HG03097 (cell line): ENCODE measurements around the gene RETREG2.

ENCODE experiments used
- ATAC-seq: cut with Tn5 transposase; IDR thresholded peaks from one replicate; pipeline ENCODE4 v1.9.1; 2021; ENCODE audit not compliant: unreplicated experiment, low FRiP score

Gene RETREG2

GRCh38 chr2:219177552-219178376 is at the start of gene RETREG2:
Gene RETREG2 (plus strand): TSS chr2:219178275. CDS start chr2:219178353, 78 bp downstream.
- peak; percentile 35 for ATAC-seq

- no peak for ATAC-seq
These were observed 49.7 kb upstream of the RETREG2 start for GRCh38 chr2:219128396-219128795.

GRCh38 chr2:219129589-219129988 is 48.5 kb upstream of the RETREG2 start:
- ATAC-seq, result no peak

- no peak for ATAC-seq
These were observed 46.7 kb upstream of the RETREG2 start for GRCh38 chr2:219131327-219131726.

- no peak for ATAC-seq
These were observed 46.3 kb upstream of the RETREG2 start for GRCh38 chr2:219131744-219132143.

- ATAC-seq, result no peak
These were observed 44.1 kb upstream of the RETREG2 start for GRCh38 chr2:219133976-219134375.

GRCh38 chr2:219140722-219141121 is 37.4 kb upstream of the RETREG2 start:
- no peak for ATAC-seq

- no peak for ATAC-seq
These were observed 35.7 kb upstream of the RETREG2 start for GRCh38 chr2:219142329-219142728.

GRCh38 chr2:219149667-219150066 is 28.4 kb upstream of the RETREG2 start:
- ATAC-seq, result no peak

- ATAC-seq, result no peak
These were observed 22.9 kb upstream of the RETREG2 start for GRCh38 chr2:219155054-219155644.

GRCh38 chr2:219157396-219157795 is 20.7 kb upstream of the RETREG2 start:
- no peak for ATAC-seq

GRCh38 chr2:219158025-219158424 is 20.1 kb upstream of the RETREG2 start:
- no peak for ATAC-seq

GRCh38 chr2:219158586-219158985 is 19.5 kb upstream of the RETREG2 start:
- ATAC-seq, result no peak

GRCh38 chr2:219159771-219160185 is 18.3 kb upstream of the RETREG2 start:
- ATAC-seq, result no peak

GRCh38 chr2:219160186-219161017 is 17.7 kb upstream of the RETREG2 start, which contains the start of gene NHEJ1:
Gene NHEJ1 (minus strand): TSS chr2:219160815. CDS start chr2:219158362, 2,453 bp downstream.
- ATAC-seq, result peak; percentile 88

- no peak for ATAC-seq
These were observed 17.0 kb upstream of the RETREG2 start for GRCh38 chr2:219161097-219161496.

GRCh38 chr2:219163156-219163555 is 14.9 kb upstream of the RETREG2 start:
- no peak for ATAC-seq

- ATAC-seq, result no peak
These were observed 12.8 kb upstream of the RETREG2 start for GRCh38 chr2:219165058-219165911.

- ATAC-seq, result no peak
These were observed 10.1 kb upstream of the RETREG2 start for GRCh38 chr2:219167997-219168396.

GRCh38 chr2:219168526-219168925 is 9.5 kb upstream of the RETREG2 start:
- ATAC-seq, result no peak
